Ovary (tissue), 9 donors: ENCODE results near the gene NPHP1. TPM values are rescaled to one million over a fixed set of nuclear protein-coding genes. Genes with fewer than 3 reads are reported as not detected.
A peak's percentile ranks its signal among the peaks of the same experiment; 100 is the strongest.

Experiments used
- DNase-seq, 5 donors: peaks; one replicate each; pipeline ENCODE4 v3.0.0-alpha.2; 2019 to 2020
- H3K27ac ChIP-seq, 2 donors: fragments of 200-600 bp; one replicate each; pipeline versions ENCODE4 v1.5.1 to v1.8.0; 2019 to 2022
- H3K27me3 ChIP-seq: fragments of 200-600 bp; one replicate; pipeline ENCODE4 v1.8.0; 2022
- H3K36me3 ChIP-seq: fragments of 200-600 bp; sonication (generic); one replicate; pipeline ENCODE4 v1.5.1; 2019
- H3K4me1 ChIP-seq: one replicate; pipeline ENCODE4 v1.8.1; 2013; ENCODE audit warnings: mild to moderate bottlenecking, moderate library complexity; ENCODE audit not compliant: insufficient read depth
- H3K4me3 ChIP-seq: fragments of 200-600 bp; sonication (generic); one replicate; pipeline ENCODE4 v1.5.1; 2017
- H3K9me3 ChIP-seq, 2 donors: fragments of 200-600 bp in 1 of 2; sonication (generic) in 1 of 2; one replicate each; pipeline versions ENCODE4 v1.5.1 to v1.8.1; 2013 to 2019; ENCODE audit warnings: mild to moderate bottlenecking in 1 of 2, moderate library complexity in 1 of 2
- CTCF ChIP-seq, 3 donors: fragments of 450-650 bp in 2 of 3; fragments of 200-600 bp in 1 of 3; IDR thresholded peaks; one replicate each; pipeline versions ENCODE4 v1.5.1 to v1.8.0; 2016 to 2022; ENCODE audit warnings: antibody characterized with exemption in 3 of 3, mild to moderate bottlenecking in 1 of 3
- EP300 ChIP-seq: sonication (generic); formaldehyde crosslinking; IDR thresholded peaks from one replicate; pipeline ENCODE4 v1.6.1; 2017; ENCODE audit warnings: antibody characterized with exemption
- POLR2A ChIP-seq: fragments of 450-650 bp; IDR thresholded peaks from one replicate; pipeline ENCODE4 v1.6.1; 2017; ENCODE audit warnings: antibody characterized with exemption, mild to moderate bottlenecking, moderate library complexity
- WGBS, 3 donors: extraction: QIAGEN DNeasy Blood & Tissue Kit in 1 of 3; methylation state at CpG; one replicate each; pipeline versions ENCODE4 v1.1.5 to v1.1.7; 2013 to 2017; 5-methylcytosine and 5-hydroxymethylcytosine counted together
- intact Hi-C, 4 donors: fragments of 100-400 bp; cut with DNase I; formaldehyde crosslinking; loops; one replicate each; pipeline versions ENCODE4 v1.11.0 to v1.15.1; 2022 to 2023
- polyA plus RNA-seq, 2 donors: library from polyadenylated mRNA; stranded (reverse); fragments of 200-250 nt in 1 of 2; fragments of 350-450 nt in 1 of 2; fragmentation: Illumina TruSeq in 1 of 2; extraction: RNeasy Lipid Tissue Mini Kit (QIAGEN cat#74804) in 1 of 2; gene quantifications; one replicate each; pipeline ENCODE4 v1.2.3, GENCODE V29; 2013 to 2014
- total RNA-seq, 7 donors: library from RNA; depleted of rRNA in 2 of 7; stranded (reverse); fragments of >200 nt in 2 of 7; fragmentation: NEBNext Ultra II Directional in 3 of 7; extraction: Animal tissue kit (Norgen Biotek cat#: 25700) in 3 of 7; gene quantifications; one replicate each; pipeline versions ENCODE4 v1.1.0 to v1.2.4, GENCODE V29; 2016 to 2023
- donor health status: DM: no; HTN: no; CAD: no; lungs with moderate emphysema.
- donor health status: DM: no; HTN: no; CAD: no.
- donor health status: Bipolar disorder and iron deficiency.
- donor health status: DM: yes; HTN: yes; CAD: no.
- donor health status: DM: no; HTN: no; CAD: no.
- donor health status: DM: yes; HTN: yes; CAD: no.

The NPHP1 gene
- total and polyA plus RNA-seq, 9 donors = 4.2 to 21.6 (median 6.1) TPM

- DNase-seq = no peak
- TF ChIP-seq POLR2A = no peak
- no peak for TF ChIP-seq EP300
- no peak for TF ChIP-seq CTCF (IDR thresholded peaks at IDR 0.05)
- 48 to 53% (median 49%) methylated on average over 11 of the region's 11 CpGs for WGBS, 3 donors
- intact Hi-C loops = no loop called here
- H3K9me3 ChIP-seq = no peaks in the 10 kb centered on the region
- H3K27me3 ChIP-seq = no peaks in the 10 kb centered on the region
- H3K27ac ChIP-seq = no peak overlapping the region
- no peaks in the 10 kb centered on the region for H3K36me3 ChIP-seq
- H3K4me1 ChIP-seq = peaks cover 2% of the 10 kb centered on the region
- no peak overlapping the region for H3K4me3 ChIP-seq
These were observed 84.4 kb downstream of the NPHP1 start for GRCh38 chr2:110120171-110121051.

- Histone ChIP-seq H3K36me3 (no peaks in the 10 kb centered on the region), H3K4me1 (peaks cover 3% of the 10 kb centered on the region), H3K27me3 (no peaks in the 10 kb centered on the region), H3K9me3 (no peaks in the 10 kb centered on the region), H3K4me3 (no peak overlapping the region), H3K27ac (no peak overlapping the region)
- intact Hi-C loops = no loop called here
- TF ChIP-seq POLR2A (no peak), CTCF (IDR thresholded peaks at IDR 0.05) (no peak), EP300 (no peak)
- no peak for DNase-seq
- WGBS, 3 donors = 15 to 24% (median 18%) methylated on average over 8 of the region's 8 CpGs
These were observed 88.6 kb downstream of the NPHP1 start for GRCh38 chr2:110116033-110116710.

GRCh38 chr2:110115291-110116032, 89.4 kb downstream of the NPHP1 start, which contains the start of gene MALL:
TSS of gene MALL (minus strand) at chr2:110115822. CDS start at chr2:110115792, 30 bp downstream.
- intact Hi-C loops = no loop called here
- H3K4me3 ChIP-seq = peak within 1 kb of the TSS; percentile 30
- no peak for TF ChIP-seq CTCF (IDR thresholded peaks at IDR 0.05)
- TF ChIP-seq POLR2A = no peak
- TF ChIP-seq EP300 = no peak
- no peak within 1 kb of the TSS for H3K27ac ChIP-seq
- peaks cover 3% of the 10 kb centered on the region for H3K4me1 ChIP-seq
- no peaks in the 10 kb centered on the region for H3K36me3 ChIP-seq
- H3K27me3 ChIP-seq = no peaks in the 10 kb centered on the region
- H3K9me3 ChIP-seq = no peaks in the 10 kb centered on the region
- WGBS, 3 donors = 6 to 8% (median 7%) methylated on average over 60 to 62 of the region's 62 CpGs
- no peak for DNase-seq

GRCh38 chr2:110114831-110115255, 90.0 kb downstream of the NPHP1 start:
- intact Hi-C loops = no loop called here
- WGBS, 3 donors = 66 to 77% (median 76%) methylated on average over 14 of the region's 14 CpGs
- H3K27me3 ChIP-seq = no peaks in the 10 kb centered on the region
- TF ChIP-seq CTCF (IDR thresholded peaks at IDR 0.05) (no peak), EP300 (no peak), POLR2A (no peak)
- no peak overlapping the region for H3K4me3 ChIP-seq
- H3K27ac ChIP-seq = no peak overlapping the region
- H3K36me3 ChIP-seq = no peaks in the 10 kb centered on the region
- H3K4me1 ChIP-seq = peaks cover 3% of the 10 kb centered on the region
- no peaks in the 10 kb centered on the region for H3K9me3 ChIP-seq
- DNase-seq = no peak
